ENCODE data around the gene PDE4A.
A peak's percentile ranks its signal among the peaks of the same experiment; 100 is the strongest.
"Not testable (repeated sequence)": the region's sequence is repeated elsewhere in the genome, so short reads cannot be mapped to it uniquely, and the experiment has no call there.

The PDE4A gene

DNA sequence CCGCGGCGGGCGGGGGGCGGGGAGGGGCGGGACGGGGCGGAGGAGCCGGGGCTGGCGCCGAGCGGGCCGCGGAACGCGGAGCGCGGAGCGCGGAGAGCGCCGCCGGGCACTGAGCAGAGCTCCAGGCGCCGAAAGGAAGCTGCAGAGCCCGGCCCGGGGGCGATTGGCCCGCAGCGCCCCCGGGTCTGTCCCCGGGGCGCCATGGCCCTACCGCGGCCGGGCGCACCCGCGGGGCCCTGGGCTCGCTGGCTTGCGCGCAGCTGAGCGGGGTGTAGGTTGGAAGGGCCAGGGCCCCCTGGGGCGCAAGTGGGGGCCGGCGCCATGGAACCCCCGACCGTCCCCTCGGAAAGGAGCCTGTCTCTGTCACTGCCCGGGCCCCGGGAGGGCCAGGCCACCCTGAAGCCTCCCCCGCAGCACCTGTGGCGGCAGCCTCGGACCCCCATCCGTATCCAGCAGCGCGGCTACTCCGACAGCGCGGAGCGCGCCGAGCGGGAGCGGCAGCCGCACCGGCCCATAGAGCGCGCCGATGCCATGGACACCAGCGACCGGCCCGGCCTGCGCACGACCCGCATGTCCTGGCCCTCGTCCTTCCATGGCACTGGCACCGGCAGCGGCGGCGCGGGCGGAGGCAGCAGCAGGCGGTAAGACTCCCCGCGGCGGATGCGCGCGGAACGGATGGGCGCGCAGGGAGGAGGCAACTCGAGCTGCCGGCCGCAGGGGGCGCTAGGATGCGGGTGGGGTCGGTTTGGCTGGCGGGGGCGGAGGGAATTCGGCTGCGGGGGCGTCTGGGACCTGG is at the start of gene PDE4A:
PDE4A (plus strand) TSS at position 95 of the 796 bp plus-strand sequence; CDS start at position 322, 227 bp downstream.
- peak; percentile 46 for DNase-seq

DNA sequence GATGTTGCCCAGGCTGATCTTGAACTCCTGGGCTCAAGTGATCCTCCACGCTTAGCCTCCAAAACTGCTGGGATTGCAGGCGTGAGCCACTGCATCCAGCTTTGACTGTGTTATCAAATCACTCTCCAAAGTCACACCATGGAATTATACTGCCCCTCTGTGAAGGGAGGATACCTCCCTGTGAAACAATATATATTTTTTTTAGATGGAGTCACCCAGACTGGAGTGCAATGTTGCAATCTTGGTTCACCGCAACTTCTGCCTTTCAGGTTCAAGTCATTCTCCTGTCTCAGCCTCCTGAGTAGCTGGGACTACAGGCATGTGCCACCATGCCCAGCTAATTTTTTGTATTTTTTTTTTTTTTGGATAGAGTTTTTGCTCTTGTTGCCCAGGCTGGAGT is 47.6 kb upstream of the PDE4A start:
- DNase-seq: no peak

DNA sequence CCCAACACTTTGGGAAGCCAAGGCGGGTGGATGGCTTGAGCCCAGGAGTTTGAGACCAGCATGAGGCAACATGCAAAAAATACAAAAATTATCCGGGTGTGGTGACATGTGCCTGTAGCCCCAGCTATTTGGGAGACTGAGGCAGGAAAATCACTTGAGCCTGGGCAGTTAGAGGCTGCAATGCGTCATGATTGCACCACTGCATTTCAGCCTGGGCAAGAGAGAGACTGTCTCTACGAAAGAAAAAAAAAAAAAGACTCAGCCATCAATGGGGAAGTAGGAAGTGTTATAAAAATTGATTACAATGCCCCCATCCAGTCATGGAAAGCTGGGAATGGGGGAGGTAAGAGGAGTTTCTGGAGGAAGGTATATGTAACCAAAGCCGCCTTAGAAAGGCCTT is 45.4 kb upstream of the PDE4A start:
- DNase-seq: no peak

DNA sequence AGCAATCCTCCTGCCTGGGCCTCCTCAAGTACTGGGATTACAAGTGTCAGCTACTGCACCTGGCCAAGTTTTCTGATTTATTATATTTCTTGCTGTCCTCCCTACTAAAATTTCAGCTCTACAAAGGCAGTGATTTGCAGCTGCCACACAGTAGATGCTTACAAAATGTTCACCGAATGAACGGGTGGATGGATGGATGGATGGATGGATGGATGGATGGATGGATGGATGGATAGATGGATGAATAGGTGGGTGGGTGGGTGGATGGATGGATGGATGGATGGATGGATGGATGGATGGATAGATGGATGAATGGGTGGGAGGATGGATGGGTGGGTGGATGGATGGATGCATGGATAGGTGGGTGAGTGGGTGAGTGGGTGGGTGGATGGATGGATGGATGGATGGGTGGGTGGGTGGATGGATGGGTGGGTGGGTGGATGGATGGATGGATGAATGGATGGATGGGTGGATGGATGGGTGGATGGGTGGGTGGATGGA is 43.1 kb upstream of the PDE4A start:
- not testable (repeated sequence) for DNase-seq

DNA sequence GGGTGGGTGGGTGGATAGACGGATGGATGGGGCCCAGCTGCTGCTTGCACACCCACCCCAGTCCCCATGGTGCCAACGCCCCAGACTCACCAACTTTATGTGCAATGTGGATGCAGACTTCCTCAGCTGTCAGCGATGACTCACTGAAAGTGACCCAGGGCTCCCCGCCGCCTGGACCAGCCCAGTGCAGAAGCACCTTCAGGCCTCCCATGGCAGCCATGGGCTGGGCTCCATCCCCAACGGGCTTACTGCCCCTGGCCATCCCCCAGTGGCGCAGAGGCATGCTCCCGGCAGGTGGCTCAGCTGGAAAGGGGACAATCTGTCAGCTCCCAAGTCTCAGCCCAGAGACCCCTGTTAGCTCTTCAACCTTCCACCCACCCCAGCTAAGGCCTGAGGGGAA is 42.2 kb upstream of the PDE4A start:
- DNase-seq: no peak

DNA sequence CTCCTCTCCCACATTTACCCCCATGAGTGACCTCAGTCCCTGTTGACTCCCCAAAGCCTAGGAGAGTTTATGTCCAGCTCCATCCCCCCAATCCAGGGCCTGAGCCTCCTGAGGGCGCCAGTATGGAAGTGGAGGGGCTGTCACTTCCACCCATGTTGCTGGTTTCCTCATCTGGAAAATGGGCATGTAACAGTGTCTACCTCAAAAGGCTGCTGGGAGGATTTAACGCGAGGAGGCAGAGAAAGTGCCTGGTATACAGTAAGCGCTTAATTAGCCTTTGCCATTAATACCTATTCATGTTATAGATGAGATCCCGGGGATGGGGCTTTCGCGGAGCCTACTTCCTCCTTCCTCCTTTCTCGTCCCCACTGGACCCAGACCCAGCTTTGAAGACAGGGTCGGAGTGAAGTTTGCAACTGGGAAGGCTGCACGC is 40.4 kb upstream of the PDE4A start:
- DNase-seq: no peak

DNA sequence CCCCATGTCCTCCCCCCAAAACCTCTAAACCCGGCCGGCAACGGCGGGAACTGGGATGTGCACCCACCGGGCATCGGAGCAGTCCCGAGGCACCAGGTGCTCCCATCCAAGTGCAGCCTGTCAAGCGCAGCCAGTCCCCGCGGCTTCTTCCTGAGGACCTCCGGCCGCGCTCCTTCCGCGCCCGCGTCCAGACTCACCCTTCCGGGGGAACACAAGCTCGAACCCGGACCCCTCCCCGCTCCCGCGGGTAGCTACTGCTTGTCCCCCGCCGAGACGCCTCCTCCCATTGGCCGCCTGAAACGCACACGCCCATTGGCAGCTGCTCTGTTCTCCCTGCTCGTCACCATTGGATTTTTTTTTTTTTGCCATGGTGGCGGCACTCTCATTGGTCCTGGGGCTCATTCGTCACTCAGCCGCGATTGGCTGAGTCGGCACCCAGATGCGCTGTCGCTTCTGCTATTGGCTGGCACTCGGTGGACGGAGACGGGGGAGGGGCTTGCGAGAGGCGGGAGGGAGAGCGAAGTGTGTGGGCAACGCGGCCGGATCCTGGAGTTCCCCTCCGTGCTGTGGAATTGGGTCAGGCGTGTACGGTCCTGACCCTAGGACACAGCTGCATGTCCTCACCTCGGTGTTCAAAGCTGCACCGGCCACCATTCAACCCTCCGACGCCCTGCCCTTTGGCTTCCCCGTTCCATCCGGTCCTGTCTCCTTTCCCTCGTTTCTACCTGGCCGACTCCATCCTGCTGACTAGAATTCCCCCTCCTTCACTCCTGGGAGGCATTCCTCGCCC is 39.8 kb upstream of the PDE4A start, which contains the start of gene TYK2:
TYK2 (minus strand) TSS at position 260 of the 790 bp plus-strand sequence. CDS start 2,166 bp downstream, outside the sequence.
- DNase-seq: peak; percentile 96

DNA sequence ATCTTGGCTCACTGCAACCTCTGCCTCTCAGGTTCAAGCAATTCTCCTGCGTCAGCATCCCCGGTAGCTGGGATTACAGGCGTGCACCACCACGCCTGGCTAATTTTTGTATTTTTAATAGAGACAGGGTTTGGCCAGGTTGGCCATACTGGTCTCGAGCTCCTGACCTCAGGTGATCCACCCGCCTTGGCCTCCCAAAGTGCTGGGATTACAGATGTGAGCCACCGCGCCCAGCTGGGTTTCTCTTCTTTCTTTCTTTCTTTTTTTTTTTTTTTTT is 37.2 kb upstream of the PDE4A start:
- not testable (repeated sequence) for DNase-seq

DNA sequence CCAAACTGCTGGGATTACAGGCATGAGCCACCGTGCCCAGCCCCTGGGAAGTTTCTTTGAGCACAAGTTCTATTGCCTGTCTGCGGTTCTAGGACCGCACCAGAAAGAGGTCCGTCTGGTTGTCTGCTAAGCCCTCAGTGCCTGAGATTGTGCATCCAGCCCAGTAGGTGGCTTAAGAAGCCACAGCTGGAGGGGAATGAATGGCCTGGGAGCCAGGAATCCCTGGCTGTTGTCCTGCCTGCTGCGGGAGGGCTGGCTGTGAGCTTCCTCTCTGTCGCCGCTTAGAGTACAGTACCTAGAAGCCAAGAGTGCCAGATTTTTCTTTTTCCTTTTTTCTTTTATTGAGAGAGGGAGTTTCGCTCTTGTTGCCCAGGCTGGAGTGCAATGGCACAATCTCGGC is 35.8 kb upstream of the PDE4A start:
- DNase-seq: no peak

DNA sequence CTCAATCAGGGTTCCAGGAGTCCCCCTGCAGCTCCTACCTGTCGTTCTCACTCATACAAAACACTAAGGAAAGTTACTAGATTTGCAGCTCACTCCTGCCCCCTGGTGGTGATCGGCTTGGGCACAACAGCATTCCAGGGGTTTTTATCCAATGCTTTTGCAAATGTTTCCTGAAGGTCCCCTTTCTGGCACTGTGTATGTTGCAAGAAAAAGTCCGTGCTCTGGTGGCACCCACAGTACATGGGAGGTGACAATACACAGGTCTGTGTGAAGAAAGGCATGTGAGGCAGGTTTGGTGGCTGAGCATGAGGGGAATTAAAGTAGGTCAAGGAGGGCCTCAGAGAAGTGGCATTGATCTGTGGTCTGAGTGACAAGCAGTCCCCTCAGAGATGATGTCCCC is 31.4 kb upstream of the PDE4A start:
- peak; percentile 40 for DNase-seq

DNA sequence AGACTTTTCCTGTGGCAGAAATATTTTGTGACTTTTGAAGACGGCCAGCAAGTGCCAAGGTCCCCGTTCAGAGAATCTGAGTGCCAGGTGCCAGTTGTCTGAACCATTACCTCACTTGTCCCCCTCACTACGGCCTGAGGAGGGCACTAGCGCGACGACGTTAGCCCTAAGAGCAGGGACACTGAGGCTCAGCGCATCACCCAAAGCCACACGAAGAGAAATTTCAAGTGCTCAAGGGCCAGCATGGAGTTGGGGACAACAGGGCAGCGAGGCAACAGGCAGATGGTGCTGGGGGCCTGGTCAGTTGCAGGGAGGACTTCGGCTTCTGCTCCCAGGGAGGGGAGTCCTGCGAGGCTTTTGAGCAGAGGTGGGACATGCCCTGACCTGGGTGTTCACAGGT is 30.5 kb upstream of the PDE4A start:
- DNase-seq: no peak

DNA sequence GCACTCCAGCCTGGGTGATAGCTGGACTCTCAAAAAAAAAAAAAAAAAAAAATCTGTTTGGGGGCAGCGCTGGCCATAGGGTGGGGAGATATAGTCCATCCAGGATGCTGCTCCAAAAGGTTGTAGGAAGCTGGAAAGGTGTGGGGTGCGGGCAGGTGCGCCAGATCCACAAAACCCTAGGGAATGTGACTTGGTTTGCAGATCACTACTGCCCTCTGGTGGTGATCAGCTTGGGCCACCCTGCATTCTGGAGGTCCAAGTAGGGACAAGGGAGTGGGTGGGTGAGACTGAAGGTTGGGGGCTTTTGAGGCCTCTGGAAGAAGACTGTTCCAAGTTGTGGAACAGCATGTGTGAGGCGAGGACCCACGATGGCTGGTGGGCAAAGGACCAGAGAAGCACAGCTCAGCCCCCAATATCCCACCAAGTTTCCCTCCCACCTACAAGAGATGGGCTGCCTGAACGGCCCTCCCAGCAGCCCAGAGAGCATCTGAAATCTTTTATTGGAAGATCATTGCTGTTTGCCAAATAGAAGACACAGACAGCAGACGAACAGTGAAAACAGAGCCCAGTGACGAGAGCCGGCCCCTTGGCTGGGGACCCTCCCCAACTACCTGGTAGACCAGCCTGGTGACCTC is 29.6 kb upstream of the PDE4A start:
- DNase-seq: no peak

DNA sequence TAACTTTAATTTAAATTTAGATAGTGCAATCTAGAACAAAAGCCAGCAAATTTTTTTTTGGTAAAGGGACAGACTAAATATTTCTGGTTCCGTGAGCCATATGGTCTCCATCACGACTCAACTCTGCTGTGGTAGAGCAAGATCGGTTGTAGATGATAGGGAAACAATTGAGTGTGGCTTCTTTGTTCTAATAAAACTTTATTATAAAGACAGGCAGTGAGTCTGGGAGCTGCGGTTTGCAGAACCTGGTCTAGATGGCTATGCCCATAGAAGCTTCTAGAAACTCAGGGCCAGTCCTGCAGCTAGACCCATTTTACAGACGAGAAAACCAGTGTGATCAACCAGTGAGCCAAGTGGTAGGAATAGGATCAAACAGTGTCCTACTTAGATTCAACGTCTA is 28.2 kb upstream of the PDE4A start:
- DNase-seq: no peak

DNA sequence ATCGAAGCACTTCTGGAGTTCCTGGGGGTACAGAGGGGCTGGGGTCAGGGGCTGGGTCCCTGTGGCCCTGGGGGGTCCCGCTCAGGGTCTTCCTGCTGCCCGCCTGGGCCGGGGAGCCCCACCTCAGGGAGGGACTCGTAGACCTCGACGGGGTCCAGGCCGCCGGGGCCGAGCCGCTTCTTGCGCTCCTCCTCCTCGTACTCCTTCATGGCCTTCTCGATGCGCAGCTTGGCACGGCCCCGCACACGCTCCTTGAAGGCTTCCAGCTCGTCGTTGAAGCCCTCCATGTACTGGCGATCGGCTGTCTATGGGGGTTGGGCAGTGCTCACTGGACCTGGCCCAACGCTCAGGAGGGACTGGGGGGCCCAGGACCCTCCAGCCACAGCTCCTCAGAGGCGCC is 27.2 kb upstream of the PDE4A start:
- no peak for DNase-seq

DNA sequence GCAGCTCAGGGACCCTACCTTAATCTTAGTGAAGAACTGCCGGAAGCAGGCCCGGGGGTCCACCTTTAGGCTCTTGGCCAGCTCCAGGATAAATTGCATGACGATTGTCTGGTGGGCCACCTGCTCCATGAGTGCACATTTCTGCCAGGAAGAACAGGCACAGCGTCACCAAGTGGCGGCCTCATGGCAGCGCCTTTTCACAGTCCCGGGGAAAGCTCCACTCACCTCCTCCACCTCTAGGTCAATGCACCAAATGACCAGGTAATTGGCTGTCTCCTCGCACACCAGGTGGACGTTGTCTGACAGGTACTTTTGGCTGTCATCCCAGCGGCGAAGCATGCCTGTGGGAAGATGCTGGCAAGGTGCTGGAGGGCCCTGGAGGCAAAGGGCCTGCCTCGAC is 25.3 kb upstream of the PDE4A start:
- no peak for DNase-seq

DNA sequence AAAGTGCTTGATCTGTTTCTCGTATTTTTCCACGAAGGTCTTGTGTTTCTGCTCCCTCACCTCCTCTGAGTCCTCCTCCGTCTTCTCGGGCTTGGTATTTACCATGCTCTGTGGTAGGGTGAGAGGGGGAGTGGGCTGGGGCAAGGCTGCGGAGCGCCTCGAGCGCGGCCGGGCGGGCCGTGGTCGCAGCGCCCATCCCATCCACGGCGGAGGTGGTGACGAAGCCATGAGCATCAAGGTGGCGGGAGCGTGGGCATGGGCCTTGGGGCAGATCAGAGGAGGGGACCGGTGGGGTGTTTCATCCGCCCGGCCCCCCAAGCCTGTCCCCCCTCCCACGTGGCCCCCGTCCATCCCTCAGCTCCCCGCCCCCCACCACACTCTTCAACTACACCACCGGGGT is 24.9 kb upstream of the PDE4A start:
- no peak for DNase-seq

DNA sequence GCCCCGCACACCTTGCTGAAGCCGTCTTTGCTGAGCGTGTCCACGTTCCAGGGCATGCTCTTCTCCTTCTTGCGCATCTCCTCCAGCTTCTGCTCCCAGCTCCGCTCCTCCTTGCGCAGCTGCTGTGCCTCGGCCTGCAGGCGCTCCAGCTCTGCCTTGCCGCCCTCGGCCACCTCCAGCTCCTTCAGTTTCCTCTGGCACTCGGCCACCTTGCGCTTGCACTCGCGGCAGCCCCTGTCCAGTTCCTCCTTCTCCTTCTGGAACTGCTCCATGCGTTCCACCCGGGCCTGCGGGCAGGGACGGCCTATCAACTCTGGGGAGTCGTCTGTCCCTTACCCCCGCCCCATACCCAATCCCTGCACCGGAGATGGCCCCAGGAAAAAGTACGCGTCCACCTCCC is 24.4 kb upstream of the PDE4A start:
- no peak for DNase-seq

DNA sequence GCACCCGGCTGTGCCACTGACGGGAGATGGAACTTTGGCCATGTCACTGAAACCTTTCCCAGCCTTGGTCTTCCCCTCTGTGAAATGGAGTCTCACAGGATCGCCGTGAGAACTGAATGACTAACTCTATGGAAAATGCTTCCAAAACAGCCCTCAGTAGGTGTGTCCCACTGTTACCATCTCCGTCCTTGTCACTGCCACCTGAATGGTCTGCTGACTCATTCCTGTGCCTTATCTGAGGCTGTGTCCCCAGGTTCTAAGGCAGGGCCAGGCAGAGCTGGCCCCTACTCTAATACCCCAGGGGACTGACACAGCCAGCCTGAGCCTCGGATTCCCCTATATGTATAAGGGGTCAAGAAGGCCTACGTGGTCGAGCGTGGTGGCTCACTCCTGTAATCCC is 21.5 kb upstream of the PDE4A start:
- DNase-seq: no peak

DNA sequence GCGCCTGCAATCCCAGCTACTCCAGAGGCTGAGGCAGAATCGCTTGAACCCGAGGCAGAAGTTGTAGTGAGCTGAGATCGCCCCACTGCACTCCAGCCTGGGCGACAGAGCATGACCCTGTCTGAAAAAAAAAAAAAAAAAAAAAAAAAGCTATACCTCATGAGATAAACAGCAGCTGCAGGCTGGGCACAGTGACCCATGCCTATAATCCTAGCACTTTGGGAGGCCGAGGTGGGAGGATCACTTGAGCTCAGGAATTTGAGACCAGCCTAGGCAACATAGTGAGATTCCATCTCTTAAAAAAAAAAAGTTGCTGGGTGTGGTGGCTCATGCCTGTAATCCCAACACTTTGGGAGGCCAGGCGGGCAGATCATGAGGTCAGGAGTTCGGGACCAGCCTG is 21.0 kb upstream of the PDE4A start:
- not testable (repeated sequence) for DNase-seq

DNA sequence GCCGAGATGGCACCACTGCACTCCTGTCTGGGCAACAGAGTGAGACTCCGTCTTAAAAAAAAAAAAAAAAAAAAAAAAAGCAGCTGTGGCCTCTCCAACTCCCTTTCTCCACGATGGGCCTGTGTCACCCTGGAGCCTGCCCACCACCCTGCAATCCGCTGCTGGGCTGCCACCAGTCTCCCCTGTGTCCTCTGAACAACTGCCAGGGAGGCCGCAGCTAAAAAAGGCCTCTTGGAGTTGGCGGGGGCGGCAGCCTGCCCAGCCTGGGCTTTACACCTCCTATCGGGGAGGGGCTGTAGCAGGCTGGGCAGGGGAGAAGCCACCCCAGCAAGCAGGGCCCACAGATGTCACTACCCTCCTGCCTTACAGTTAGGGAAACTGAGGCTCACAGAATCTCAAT is 20.5 kb upstream of the PDE4A start:
- DNase-seq: no peak

DNA sequence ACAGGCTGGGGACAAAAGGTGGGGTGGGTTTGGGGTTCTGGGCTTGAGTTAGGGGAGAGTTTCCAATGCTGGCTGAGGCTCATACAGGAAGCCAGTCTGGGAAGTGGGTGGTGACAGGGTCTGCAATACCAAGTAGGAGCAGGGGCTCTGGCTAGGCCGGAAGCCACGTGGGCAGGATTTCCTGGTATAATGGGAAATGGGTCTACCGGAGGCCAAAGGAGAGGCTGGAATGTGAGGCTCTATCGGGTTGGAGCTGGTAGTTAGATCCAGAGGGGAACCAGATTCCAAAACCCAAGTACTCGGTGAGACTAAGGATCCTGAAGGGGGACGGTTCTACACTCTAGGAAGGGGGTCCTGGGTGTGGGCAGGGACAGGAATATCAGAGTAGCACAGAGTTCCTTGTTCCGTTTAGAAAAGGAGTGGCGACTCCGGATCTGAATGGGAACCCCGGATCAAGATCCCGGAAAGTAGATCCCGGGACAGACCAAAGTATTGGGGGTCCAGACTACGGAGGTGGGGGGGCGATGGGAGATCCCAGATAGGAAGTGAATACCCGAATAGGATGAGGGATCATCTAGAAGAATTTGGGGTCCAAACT is 17.8 kb upstream of the PDE4A start:
- DNase-seq: no peak

DNA sequence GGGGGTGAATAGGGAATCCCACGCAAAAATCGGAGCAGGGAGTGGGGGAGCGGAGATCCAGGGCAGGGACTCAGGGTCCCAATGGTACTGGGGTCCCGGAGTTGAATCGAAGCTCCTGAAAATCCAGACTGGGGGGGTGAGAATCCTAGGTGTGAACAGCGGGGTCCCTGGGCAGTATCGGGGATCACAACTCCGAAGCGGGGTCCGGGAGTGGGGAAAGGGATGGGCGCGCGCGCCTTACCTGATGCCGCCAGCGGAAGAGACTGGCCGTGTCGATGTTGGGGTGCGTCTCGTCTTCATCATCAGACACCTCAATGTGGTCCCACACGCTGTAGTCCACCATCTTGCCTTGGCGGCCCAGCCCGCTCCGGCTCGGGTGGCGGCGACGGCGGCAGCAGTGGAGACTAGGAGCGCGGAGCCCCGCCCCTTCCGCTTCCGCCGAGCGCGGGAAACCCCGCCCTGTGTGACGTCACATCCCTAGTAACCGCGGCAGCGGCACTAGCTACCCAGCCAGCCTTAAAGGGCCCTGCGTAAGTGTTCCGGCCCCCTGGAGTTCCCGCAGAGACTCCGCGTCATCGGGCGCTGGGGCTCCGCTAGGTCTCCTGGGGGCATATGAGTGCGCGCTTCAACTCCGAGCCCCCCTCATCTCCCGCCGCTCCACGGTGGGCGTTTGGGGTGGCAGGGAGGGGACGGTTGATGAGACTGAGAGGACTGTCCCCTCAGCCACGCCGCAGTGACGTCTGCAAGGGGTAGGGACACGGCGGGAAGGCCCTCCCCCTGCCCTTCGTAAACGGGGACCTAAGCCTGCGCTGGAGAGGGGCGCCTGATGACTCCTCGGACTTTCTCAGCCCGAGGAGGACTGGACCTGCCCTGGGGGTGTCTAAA is 17.0 kb upstream of the PDE4A start, which contains the start of gene CDC37:
CDC37 (minus strand) TSS at position 406 of the 885 bp plus-strand sequence; CDS start at position 343, 63 bp downstream.
- DNase-seq: peak; percentile 94
